GM12878 (cell line): ENCODE results near the gene PPP1R14B. TPM values are rescaled to one million over a fixed set of nuclear protein-coding genes. Genes with fewer than 3 reads are reported as not detected.

Experiments used
- EED ChIP-seq: sonication (generic); IDR thresholded peaks from 2 replicates; pipeline ENCODE4 v1.6.1; 2016; ENCODE audit warnings: antibody characterized with exemption, low read depth
- ESRRA ChIP-seq: IDR thresholded peaks from 2 replicates; pipeline ENCODE4 v1.6.1; 2012; ENCODE audit warnings: mild to moderate bottlenecking, low read length, improper control_type of control experiment
- MTA3 ChIP-seq: IDR thresholded peaks from 2 replicates; pipeline ENCODE4 v1.6.1; 2012; ENCODE audit warnings: low read length, inconsistent platforms, borderline replicate concordance
- MYC ChIP-seq: IDR thresholded peaks from 2 replicates; pipeline ENCODE4 v1.6.1; 2011; ENCODE audit warnings: mild to moderate bottlenecking, low read length, moderate library complexity, inconsistent platforms; ENCODE audit not compliant: insufficient read depth, insufficient replicate concordance, insufficient read length, severe bottlenecking
- PAX8 ChIP-seq: fragments of 450-650 bp; IDR thresholded peaks from 2 replicates; pipeline ENCODE4 v1.6.1; 2017; ENCODE audit warnings: mild to moderate bottlenecking, moderate library complexity
- PBX3 ChIP-seq: IDR thresholded peaks from 2 replicates; pipeline ENCODE4 v1.6.1; 2011; ENCODE audit warnings: mild to moderate bottlenecking, low read depth, low read length, moderate library complexity; ENCODE audit not compliant: insufficient replicate concordance
- RELB ChIP-seq: fragments of 450-650 bp; IDR thresholded peaks from 2 replicates; pipeline ENCODE4 v1.6.1; 2017; ENCODE audit warnings: low read depth, mild to moderate bottlenecking, moderate library complexity
- SKIL ChIP-seq: fragments of 450-650 bp; IDR thresholded peaks from 2 replicates; pipeline ENCODE4 v1.6.1; 2017; ENCODE audit warnings: mild to moderate bottlenecking, low read depth, inconsistent platforms; ENCODE audit not compliant: poor library complexity, severe bottlenecking
- USF2 ChIP-seq: IDR thresholded peaks from 2 replicates; pipeline ENCODE4 v1.6.1; 2011; ENCODE audit warnings: low read depth, low read length, improper control_type of control experiment, borderline replicate concordance
- WRNIP1 ChIP-seq: IDR thresholded peaks from 2 replicates; pipeline ENCODE4 v1.6.1; 2011; ENCODE audit warnings: low read depth, low read length, improper control_type of control experiment, borderline replicate concordance
- ZBTB11 ChIP-seq: fragments of 450-650 bp; formaldehyde crosslinking; IDR thresholded peaks from 2 replicates; pipeline ENCODE4 v1.5.0; 2022; ENCODE audit warnings: mild to moderate bottlenecking, missing genetic modification characterization
- ZBTB40 ChIP-seq: fragments of 450-650 bp; IDR thresholded peaks from 2 replicates; pipeline ENCODE4 v1.6.1; 2016; ENCODE audit warnings: mild to moderate bottlenecking, moderate library complexity, borderline replicate concordance
- polyA plus RNA-seq, 11 experiments: library from polyadenylated mRNA; depleted of rRNA in 4 of 11; unstranded in 6 of 11; stranded (reverse) in 5 of 11; fragments of >200 nt; fragmentation: Nextera tagmentation in 4 of 11; fragmentation: Illumina TruSeq in 1 of 11; extraction: Ambion mirVana in 4 of 11; extraction: Trizol in 1 of 11; gene quantifications; 1 replicate in 1 of 11; 2 replicates in 10 of 11; pipeline versions ENCODE4 v1.2.1 to v1.2.3, GENCODE V29; 2011 to 2016; ENCODE audit warnings: inconsistent platforms in 2 of 11, missing spikeins in 2 of 11, low read depth in 1 of 11
- total RNA-seq, 4 experiments: library from RNA; depleted of rRNA in 3 of 4; stranded (reverse); fragments of >200 nt in 3 of 4; fragmentation: Illumina TruSeq in 1 of 4; extraction: Trizol in 1 of 4; gene quantifications; 2 replicates each; pipeline versions ENCODE4 v1.2.1 to v1.2.3, GENCODE V29; 2013 to 2021

PPP1R14B gene
- total and polyA plus RNA-seq, 10 of the 15 experiments (the other 5 are each of a cell fraction or from before 2014, with no cell fraction given): 8.4 to 283 (median 124) TPM

GRCh38 chr11:64207256-64208085, 39.3 kb downstream of the PPP1R14B start (continued):
- TF ChIP-seq ZBTB40: peak; percentile 70; the same call in 1 of the 2 replicates
- no peak for TF ChIP-seq ZBTB11 (CRISPR knock-in tag)
- TF ChIP-seq PAX8: no peak
- TF ChIP-seq EED: peak; percentile 45; the same call in 1 of the 2 replicates
- no peak; the same call in 1 of the 2 replicates for TF ChIP-seq MTA3
- TF ChIP-seq RELB: peak; percentile 65; the same call in 1 of the 2 replicates
- peak; percentile 50 for TF ChIP-seq MYC
- TF ChIP-seq WRNIP1: no peak
- TF ChIP-seq ESRRA: peak; percentile 48; the same call in 1 of the 2 replicates
- TF ChIP-seq SKIL: no peak
- no peak for TF ChIP-seq USF2
- peak; percentile 76 for TF ChIP-seq PBX3
